IMR-90 (cell line): Measurements from ENCODE around the gene MSANTD7.
"Not testable (repeated sequence)": the region's sequence is repeated elsewhere in the genome, so short reads cannot be mapped to it uniquely, and the experiment has no call there.

Source experiments
- BHLHE40 ChIP-seq: fragments of 150-350 bp; IDR thresholded peaks from 2 replicates; pipeline ENCODE4 v1.6.1; 2016; ENCODE audit warnings: mild to moderate bottlenecking, low read depth, low read length
- CEBPB ChIP-seq: IDR thresholded peaks from 2 replicates; pipeline ENCODE4 v1.6.1; 2012; ENCODE audit warnings: low read depth, low read length, improper control_type of control experiment
- FOS ChIP-seq: fragments of 150-350 bp; IDR thresholded peaks from 2 replicates; pipeline ENCODE4 v1.6.1; 2016; ENCODE audit warnings: low read depth, low read length
- MAZ ChIP-seq: IDR thresholded peaks from 2 replicates; pipeline ENCODE4 v1.6.1; 2012; ENCODE audit warnings: low read depth, mild to moderate bottlenecking, low read length, improper control_type of control experiment, moderate library complexity, borderline replicate concordance
- MXI1 ChIP-seq: IDR thresholded peaks from 2 replicates; pipeline ENCODE4 v1.6.1; 2012; ENCODE audit warnings: low read depth, mild to moderate bottlenecking, low read length, moderate library complexity, borderline replicate concordance
- NFE2L2 ChIP-seq: fragments of 150-350 bp; IDR thresholded peaks from 2 replicates; pipeline ENCODE4 v1.6.1; 2016; ENCODE audit warnings: low read depth, mild to moderate bottlenecking, low read length
- POLR2A ChIP-seq: IDR thresholded peaks from 2 replicates; pipeline ENCODE4 v1.6.1; 2012; ENCODE audit warnings: mild to moderate bottlenecking, low read depth, low read length
- RAD21 ChIP-seq: IDR thresholded peaks from 2 replicates; pipeline ENCODE4 v1.6.1; 2012; ENCODE audit warnings: low read length, improper control_type of control experiment
- RFX5 ChIP-seq: IDR thresholded peaks from 2 replicates; pipeline ENCODE4 v1.8.0; 2012; ENCODE audit warnings: low read depth, mild to moderate bottlenecking, low read length, moderate library complexity
- SMC3 ChIP-seq: fragments of 150-350 bp; IDR thresholded peaks from 2 replicates; pipeline ENCODE4 v1.6.1; 2016; ENCODE audit warnings: low read depth, mild to moderate bottlenecking, antibody characterized with exemption, low read length, moderate library complexity
- TF ChIP-seq, protein P1 (sequence below): conservative IDR thresholded peaks from 2 replicates; pipeline ENCODE4 v1.5.1; 2012; ENCODE audit warnings: mild to moderate bottlenecking, low read depth, low read length, improper control_type of control experiment
- TF ChIP-seq, protein P2 (sequence below): fragments of 150-350 bp; IDR thresholded peaks from 2 replicates; pipeline ENCODE4 v1.6.1; 2017; ENCODE audit warnings: mild to moderate bottlenecking, antibody characterized with exemption, low read length, low read depth
- TF ChIP-seq, protein P3 (sequence below): fragments of 150-350 bp; IDR thresholded peaks from 2 replicates; pipeline ENCODE4 v1.6.1; 2016; ENCODE audit warnings: low read depth, mild to moderate bottlenecking, low read length, moderate library complexity, borderline replicate concordance

- not testable (repeated sequence) for TF ChIP-seq MXI1, MAZ, FOS, POLR2A, RFX5, SMC3, RAD21, NFE2L2, CEBPB, BHLHE40
- TF ChIP-seq, protein P1, sequence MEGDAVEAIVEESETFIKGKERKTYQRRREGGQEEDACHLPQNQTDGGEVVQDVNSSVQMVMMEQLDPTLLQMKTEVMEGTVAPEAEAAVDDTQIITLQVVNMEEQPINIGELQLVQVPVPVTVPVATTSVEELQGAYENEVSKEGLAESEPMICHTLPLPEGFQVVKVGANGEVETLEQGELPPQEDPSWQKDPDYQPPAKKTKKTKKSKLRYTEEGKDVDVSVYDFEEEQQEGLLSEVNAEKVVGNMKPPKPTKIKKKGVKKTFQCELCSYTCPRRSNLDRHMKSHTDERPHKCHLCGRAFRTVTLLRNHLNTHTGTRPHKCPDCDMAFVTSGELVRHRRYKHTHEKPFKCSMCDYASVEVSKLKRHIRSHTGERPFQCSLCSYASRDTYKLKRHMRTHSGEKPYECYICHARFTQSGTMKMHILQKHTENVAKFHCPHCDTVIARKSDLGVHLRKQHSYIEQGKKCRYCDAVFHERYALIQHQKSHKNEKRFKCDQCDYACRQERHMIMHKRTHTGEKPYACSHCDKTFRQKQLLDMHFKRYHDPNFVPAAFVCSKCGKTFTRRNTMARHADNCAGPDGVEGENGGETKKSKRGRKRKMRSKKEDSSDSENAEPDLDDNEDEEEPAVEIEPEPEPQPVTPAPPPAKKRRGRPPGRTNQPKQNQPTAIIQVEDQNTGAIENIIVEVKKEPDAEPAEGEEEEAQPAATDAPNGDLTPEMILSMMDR: not testable (repeated sequence)
- TF ChIP-seq, protein P2, sequence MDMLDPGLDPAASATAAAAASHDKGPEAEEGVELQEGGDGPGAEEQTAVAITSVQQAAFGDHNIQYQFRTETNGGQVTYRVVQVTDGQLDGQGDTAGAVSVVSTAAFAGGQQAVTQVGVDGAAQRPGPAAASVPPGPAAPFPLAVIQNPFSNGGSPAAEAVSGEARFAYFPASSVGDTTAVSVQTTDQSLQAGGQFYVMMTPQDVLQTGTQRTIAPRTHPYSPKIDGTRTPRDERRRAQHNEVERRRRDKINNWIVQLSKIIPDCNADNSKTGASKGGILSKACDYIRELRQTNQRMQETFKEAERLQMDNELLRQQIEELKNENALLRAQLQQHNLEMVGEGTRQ: not testable (repeated sequence)
- TF ChIP-seq, protein P3, sequence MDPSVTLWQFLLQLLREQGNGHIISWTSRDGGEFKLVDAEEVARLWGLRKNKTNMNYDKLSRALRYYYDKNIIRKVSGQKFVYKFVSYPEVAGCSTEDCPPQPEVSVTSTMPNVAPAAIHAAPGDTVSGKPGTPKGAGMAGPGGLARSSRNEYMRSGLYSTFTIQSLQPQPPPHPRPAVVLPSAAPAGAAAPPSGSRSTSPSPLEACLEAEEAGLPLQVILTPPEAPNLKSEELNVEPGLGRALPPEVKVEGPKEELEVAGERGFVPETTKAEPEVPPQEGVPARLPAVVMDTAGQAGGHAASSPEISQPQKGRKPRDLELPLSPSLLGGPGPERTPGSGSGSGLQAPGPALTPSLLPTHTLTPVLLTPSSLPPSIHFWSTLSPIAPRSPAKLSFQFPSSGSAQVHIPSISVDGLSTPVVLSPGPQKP: not testable (repeated sequence)
Measured at GRCh38 chr10:14864871-14865270, 26.8 kb downstream of the MSANTD7 start.
